GM10266 (cell line): ENCODE measurements around the gene GUCA1A.

Experiments
- DNase-seq: peaks from one replicate; pipeline ENCODE4 v3.0.0; 2012; ENCODE audit errors: extremely low spot score
- CTCF ChIP-seq: IDR thresholded peaks from 2 replicates; pipeline ENCODE4 v1.5.1; 2012; ENCODE audit warnings: mild to moderate bottlenecking, low read depth; ENCODE audit not compliant: control insufficient read depth, insufficient read depth; ENCODE audit errors: missing control alignments

Gene GUCA1A

GRCh38 chr6:42138190-42138589 is 35.0 kb upstream of the GUCA1A start:
- TF ChIP-seq CTCF, result no peak
- no peak for DNase-seq

- TF ChIP-seq CTCF, result no peak
- no peak for DNase-seq
Measured at GRCh38 chr6:42138630-42139619, 34.2 kb upstream of the GUCA1A start.

- no peak for TF ChIP-seq CTCF
- no peak for DNase-seq
Measured at GRCh38 chr6:42140032-42140431, 33.1 kb upstream of the GUCA1A start.

GRCh38 chr6:42140756-42141602 is 32.2 kb upstream of the GUCA1A start:
- DNase-seq, result peak; percentile 25

GRCh38 chr6:42141603-42142117 is 31.5 kb upstream of the GUCA1A start:
- TF ChIP-seq CTCF, result no peak
- DNase-seq, result peak; percentile 28

More at GRCh38 chr6:42140756-42141602, 32.2 kb upstream of the GUCA1A start:
- no peak for TF ChIP-seq CTCF

- DNase-seq, result peak; percentile 34
Measured at GRCh38 chr6:42142118-42142835, 30.9 kb upstream of the GUCA1A start, which contains the start of gene C6orf132. TSS of gene C6orf132 (minus strand) at chr6:42142620. CDS start at chr6:42142444, 176 bp downstream.

More at GRCh38 chr6:42142118-42142835, 30.9 kb upstream of the GUCA1A start, which contains the start of gene C6orf132:
- TF ChIP-seq CTCF, result no peak
